CD4-positive, alpha-beta T cell treated with Interferon alpha-2 for 1 hour (primary cell): ENCODE results near the gene AKAP6.
"Not testable (repeated sequence)": the region's sequence is repeated elsewhere in the genome, so short reads cannot be mapped to it uniquely, and the experiment has no call there.

Source experiments
- DNase-seq, 2 donors: peaks; one replicate each; pipeline ENCODE4 v3.0.0-alpha.2; 2020 to 2022

The AKAP6 gene

GRCh38 chr14:32332415-32333316 lies 3.6 kb downstream of the AKAP6 start:
- DNase-seq, result no peak

GRCh38 chr14:32336702-32337101 lies 7.6 kb downstream of the AKAP6 start:
- DNase-seq, result no peak

GRCh38 chr14:32337759-32338158 lies 8.7 kb downstream of the AKAP6 start:
- DNase-seq, result no peak

- no peak for DNase-seq
These were observed 10.1 kb downstream of the AKAP6 start for GRCh38 chr14:32339188-32339587.

- DNase-seq, result no peak
These were observed 13.1 kb downstream of the AKAP6 start for GRCh38 chr14:32341947-32342846.

- no peak for DNase-seq
These were observed 13.7 kb downstream of the AKAP6 start for GRCh38 chr14:32342847-32343194.

- no peak for DNase-seq
These were observed 14.9 kb downstream of the AKAP6 start for GRCh38 chr14:32343926-32344430.

- DNase-seq, result no peak
These were observed 16.3 kb downstream of the AKAP6 start for GRCh38 chr14:32345311-32345791.

GRCh38 chr14:32349322-32349721 lies 20.2 kb downstream of the AKAP6 start:
- DNase-seq, result no peak

- DNase-seq, result no peak
These were observed 20.9 kb downstream of the AKAP6 start for GRCh38 chr14:32350020-32350419.

- no peak for DNase-seq
These were observed 23.5 kb downstream of the AKAP6 start for GRCh38 chr14:32352631-32353030.

- DNase-seq, result no peak
These were observed 25.6 kb downstream of the AKAP6 start for GRCh38 chr14:32354716-32355115.

- DNase-seq, result no peak
These were observed 29.7 kb downstream of the AKAP6 start for GRCh38 chr14:32358781-32359180.

GRCh38 chr14:32361674-32362073 lies 32.6 kb downstream of the AKAP6 start:
- no peak for DNase-seq

GRCh38 chr14:32363761-32364160 lies 34.7 kb downstream of the AKAP6 start:
- no peak for DNase-seq

- DNase-seq, result no peak
These were observed 35.8 kb downstream of the AKAP6 start for GRCh38 chr14:32364941-32365340.

GRCh38 chr14:32366256-32366879 lies 37.3 kb downstream of the AKAP6 start:
- no peak for DNase-seq

- DNase-seq, result no peak
These were observed 37.9 kb downstream of the AKAP6 start for GRCh38 chr14:32366986-32367385.

- DNase-seq, result no peak
These were observed 38.4 kb downstream of the AKAP6 start for GRCh38 chr14:32367516-32367915.

- DNase-seq, result no peak
These were observed 39.0 kb downstream of the AKAP6 start for GRCh38 chr14:32368107-32368506.

- no peak for DNase-seq
These were observed 41.6 kb downstream of the AKAP6 start for GRCh38 chr14:32370714-32371113.

- no peak for DNase-seq
These were observed 43.1 kb downstream of the AKAP6 start for GRCh38 chr14:32372154-32372553.

- not testable (repeated sequence) for DNase-seq
These were observed 44.1 kb downstream of the AKAP6 start for GRCh38 chr14:32373174-32373573.
